ENCODE results near the gene EEF1AKMT3. TPM values are rescaled to one million over a fixed set of nuclear protein-coding genes. Genes with fewer than 3 reads are reported as not detected.

Gene EEF1AKMT3
- total RNA-seq (2022; extraction: Qiagen RNA extraction) = 4.0 to 6.5 TPM (median 5.0 TPM) in 5 replicates

GRCh38 chr12:57772429-57773322 is at the start of gene EEF1AKMT3:
Gene EEF1AKMT3, plus strand, starts transcription at chr12:57772614. Its CDS starts 111 bp downstream, at chr12:57772725.

GRCh38 chr12:57738661-57739237 is 33.7 kb upstream of the EEF1AKMT3 start, which contains the start of gene AGAP2:
Gene AGAP2, minus strand, starts transcription at chr12:57738742. Its CDS starts 496 bp downstream, at chr12:57738246.

GRCh38 chr12:57744777-57745484 is 27.5 kb upstream of the EEF1AKMT3 start, which contains the start of gene TSPAN31:
Gene TSPAN31, plus strand, starts transcription at chr12:57745039. Its CDS starts 116 bp downstream, at chr12:57745155.

GRCh38 chr12:57751788-57752667 is 20.4 kb upstream of the EEF1AKMT3 start, which contains the start of gene CDK4:
Gene CDK4, minus strand, starts transcription at chr12:57752310. Its CDS starts 593 bp downstream, at chr12:57751717.

GRCh38 chr12:57754411-57755193 is 17.8 kb upstream of the EEF1AKMT3 start, which contains the start of gene MARCHF9:
Gene MARCHF9, plus strand, starts transcription at chr12:57755103. Its CDS starts 426 bp downstream, at chr12:57755529.

GRCh38 chr12:57766464-57767304 is 5.7 kb upstream of the EEF1AKMT3 start, which contains the start of gene CYP27B1:
Gene CYP27B1, minus strand, starts transcription at chr12:57767078. Its CDS starts 37 bp downstream, at chr12:57767041.

GRCh38 chr12:57771873-57772428 is 463 bp upstream of the EEF1AKMT3 start, which contains the start of gene METTL1:
Gene METTL1, minus strand, starts transcription at chr12:57772105. Its CDS starts 22 bp downstream, at chr12:57772083.

GRCh38 chr12:57782608-57783465 is 10.4 kb downstream of the EEF1AKMT3 start, which contains the start of gene TSFM:
Gene TSFM, plus strand, starts transcription at chr12:57782787. Its CDS starts 15 bp downstream, at chr12:57782802.

Other genes with a start within 250 kb of the EEF1AKMT3 start
- 20.1 to 28.9 TPM (median 27.2 TPM) in 5 replicates for gene MBD6, start 249.8 kb upstream of the EEF1AKMT3 start, total RNA-seq (2022; extraction: Qiagen RNA extraction)
- gene DCTN2, start 225.4 kb upstream of the EEF1AKMT3 start, total RNA-seq (2022; extraction: Qiagen RNA extraction) = 115 to 190 TPM (median 121 TPM) in 5 replicates
- gene KIF5A, start 222.6 kb upstream of the EEF1AKMT3 start, total RNA-seq (2022; extraction: Qiagen RNA extraction) = 0.17 to 0.23 TPM (median 0.18 TPM) in 5 replicates
- gene PIP4K2C, start 181.4 kb upstream of the EEF1AKMT3 start, total RNA-seq (2022; extraction: Qiagen RNA extraction) = 38.4 to 53.3 TPM (median 39.1 TPM) in 5 replicates
- 16.2 to 18.9 TPM (median 18.6 TPM) in 5 replicates for gene DTX3, start 167.8 kb upstream of the EEF1AKMT3 start, total RNA-seq (2022; extraction: Qiagen RNA extraction)
- 4.2 to 6.7 TPM (median 5.7 TPM) in 5 replicates for gene ARHGEF25, start 161.2 kb upstream of the EEF1AKMT3 start, total RNA-seq (2022; extraction: Qiagen RNA extraction)
- 38.5 to 45.9 TPM (median 42.8 TPM) in 5 replicates for gene B4GALNT1, start 139.4 kb upstream of the EEF1AKMT3 start, total RNA-seq (2022; extraction: Qiagen RNA extraction)
- 110 to 134 TPM (median 114 TPM) in 5 replicates for gene OS9, start 78.5 kb upstream of the EEF1AKMT3 start, total RNA-seq (2022; extraction: Qiagen RNA extraction)
- gene AGAP2, start 33.9 kb upstream of the EEF1AKMT3 start, total RNA-seq (2022; extraction: Qiagen RNA extraction) = 0.09 to 0.23 TPM (median 0.12 TPM) in 5 replicates
- gene TSPAN31, start 27.6 kb upstream of the EEF1AKMT3 start, total RNA-seq (2022; extraction: Qiagen RNA extraction) = 15.6 to 23.5 TPM (median 17.6 TPM) in 5 replicates
- gene CDK4, start 20.3 kb upstream of the EEF1AKMT3 start, total RNA-seq (2022; extraction: Qiagen RNA extraction) = 235 to 292 TPM (median 248 TPM) in 5 replicates
- gene MARCHF9, start 17.5 kb upstream of the EEF1AKMT3 start, total RNA-seq (2022; extraction: Qiagen RNA extraction) = 6.4 to 8.5 TPM (median 8.3 TPM) in 5 replicates
- 2.0 to 3.3 TPM (median 2.2 TPM) in 5 replicates for gene CYP27B1, start 5.5 kb upstream of the EEF1AKMT3 start, total RNA-seq (2022; extraction: Qiagen RNA extraction)
- 45.7 to 51.1 TPM (median 49.3 TPM) in 5 replicates for gene METTL1, start 509 bp upstream of the EEF1AKMT3 start, total RNA-seq (2022; extraction: Qiagen RNA extraction)
- 63.4 to 77.1 TPM (median 70.8 TPM) in 5 replicates for gene TSFM, start 10.2 kb downstream of the EEF1AKMT3 start, total RNA-seq (2022; extraction: Qiagen RNA extraction)
- gene AVIL, start 46.1 kb downstream of the EEF1AKMT3 start, total RNA-seq (2022; extraction: Qiagen RNA extraction) = 0.21 to 1.0 TPM (median 0.44 TPM) in 5 replicates
- gene CTDSP2, start 74.1 kb downstream of the EEF1AKMT3 start, total RNA-seq (2022; extraction: Qiagen RNA extraction) = 41.9 to 54.2 TPM (median 48.0 TPM) in 5 replicates
- 5.1 to 5.4 TPM (median 5.3 TPM) in 5 replicates for gene ATP23, start 169.0 kb downstream of the EEF1AKMT3 start, total RNA-seq (2022; extraction: Qiagen RNA extraction)

Measured in A549 treated with Hydrocortisone at 1 μM for 4 hours (cell line).